IMR-90 (cell line): Measurements from ENCODE around the gene PHF21A.

Experiments
- CEBPB ChIP-seq: IDR thresholded peaks from 2 replicates; pipeline ENCODE4 v1.6.1; 2012; ENCODE audit warnings: low read depth, low read length, improper control_type of control experiment
- POLR2A ChIP-seq: IDR thresholded peaks from 2 replicates; pipeline ENCODE4 v1.6.1; 2012; ENCODE audit warnings: mild to moderate bottlenecking, low read depth, low read length
- RCOR1 ChIP-seq: IDR thresholded peaks from 2 replicates; pipeline ENCODE4 v1.6.1; 2012; ENCODE audit warnings: mild to moderate bottlenecking, low read length, improper control_type of control experiment; ENCODE audit not compliant: insufficient replicate concordance
- TF ChIP-seq, protein P1 (sequence below): conservative IDR thresholded peaks from 2 replicates; pipeline ENCODE4 v1.5.1; 2012; ENCODE audit warnings: mild to moderate bottlenecking, low read depth, low read length, improper control_type of control experiment

- TF ChIP-seq POLR2A (no peak), RCOR1 (no peak), CEBPB (no peak)
- TF ChIP-seq, protein P1, sequence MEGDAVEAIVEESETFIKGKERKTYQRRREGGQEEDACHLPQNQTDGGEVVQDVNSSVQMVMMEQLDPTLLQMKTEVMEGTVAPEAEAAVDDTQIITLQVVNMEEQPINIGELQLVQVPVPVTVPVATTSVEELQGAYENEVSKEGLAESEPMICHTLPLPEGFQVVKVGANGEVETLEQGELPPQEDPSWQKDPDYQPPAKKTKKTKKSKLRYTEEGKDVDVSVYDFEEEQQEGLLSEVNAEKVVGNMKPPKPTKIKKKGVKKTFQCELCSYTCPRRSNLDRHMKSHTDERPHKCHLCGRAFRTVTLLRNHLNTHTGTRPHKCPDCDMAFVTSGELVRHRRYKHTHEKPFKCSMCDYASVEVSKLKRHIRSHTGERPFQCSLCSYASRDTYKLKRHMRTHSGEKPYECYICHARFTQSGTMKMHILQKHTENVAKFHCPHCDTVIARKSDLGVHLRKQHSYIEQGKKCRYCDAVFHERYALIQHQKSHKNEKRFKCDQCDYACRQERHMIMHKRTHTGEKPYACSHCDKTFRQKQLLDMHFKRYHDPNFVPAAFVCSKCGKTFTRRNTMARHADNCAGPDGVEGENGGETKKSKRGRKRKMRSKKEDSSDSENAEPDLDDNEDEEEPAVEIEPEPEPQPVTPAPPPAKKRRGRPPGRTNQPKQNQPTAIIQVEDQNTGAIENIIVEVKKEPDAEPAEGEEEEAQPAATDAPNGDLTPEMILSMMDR = no peak
Observed at GRCh38 chr11:45926001-45926401, 195.3 kb downstream of the PHF21A start.
